HG02588 (cell line): Measurements from ENCODE around the gene ARFGAP3.
"Not testable (repeated sequence)": the region's sequence is repeated elsewhere in the genome, so short reads cannot be mapped to it uniquely, and the experiment has no call there.

Source experiments
- ATAC-seq: cut with Tn5 transposase; IDR thresholded peaks from one replicate; pipeline ENCODE4 v1.9.1; 2021; ENCODE audit warnings: mild to moderate bottlenecking, moderate library complexity; ENCODE audit not compliant: unreplicated experiment

Gene ARFGAP3

DNA sequence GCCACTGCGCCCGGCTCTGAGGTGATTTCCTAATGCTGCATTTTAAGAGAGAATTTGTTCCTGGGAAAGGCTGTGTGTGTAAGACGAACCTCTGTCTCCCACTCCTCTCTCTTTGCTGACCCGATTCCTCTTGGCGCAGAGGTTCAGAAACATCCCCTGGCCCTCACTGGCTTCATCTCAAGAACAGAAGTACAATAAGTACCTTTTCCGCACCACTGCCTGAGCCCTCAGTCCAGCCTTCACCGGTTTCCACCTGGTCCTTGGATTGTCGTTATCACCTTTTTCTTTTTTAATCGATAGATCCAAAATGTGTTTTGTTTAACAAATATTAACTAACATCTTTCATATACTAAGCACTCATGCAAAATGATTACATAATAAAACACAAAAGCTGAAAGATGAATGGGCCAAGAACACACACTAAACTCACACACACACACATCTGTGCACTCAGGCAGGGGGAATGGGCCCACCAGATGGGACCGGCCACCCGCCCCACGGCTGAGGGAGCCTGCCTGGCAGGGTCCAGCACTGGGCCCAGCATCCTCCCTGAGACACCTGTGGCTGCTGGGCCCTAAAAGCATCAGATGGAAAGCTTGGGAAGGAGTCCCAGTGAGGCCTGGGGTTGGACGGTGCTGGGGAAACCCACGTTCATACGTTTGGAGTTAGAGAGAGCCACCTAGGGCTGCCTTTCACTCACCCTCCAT, 86.0 kb downstream of the ARFGAP3 start:
- no peak for ATAC-seq

DNA sequence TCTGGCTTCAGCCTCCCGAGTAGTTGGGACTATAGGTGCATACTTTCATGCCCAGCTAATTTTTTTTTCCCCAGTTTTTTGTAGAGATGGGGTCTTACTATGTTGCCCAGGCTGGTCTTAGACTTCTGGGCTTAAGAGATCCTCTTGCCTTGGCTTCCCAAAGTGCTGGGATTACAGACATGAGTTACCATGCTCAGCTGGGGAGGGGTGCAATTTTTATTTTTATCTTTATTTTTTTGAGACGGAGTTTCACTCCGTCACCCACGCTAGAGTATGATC, 86.7 kb downstream of the ARFGAP3 start:
- ATAC-seq: no peak

DNA sequence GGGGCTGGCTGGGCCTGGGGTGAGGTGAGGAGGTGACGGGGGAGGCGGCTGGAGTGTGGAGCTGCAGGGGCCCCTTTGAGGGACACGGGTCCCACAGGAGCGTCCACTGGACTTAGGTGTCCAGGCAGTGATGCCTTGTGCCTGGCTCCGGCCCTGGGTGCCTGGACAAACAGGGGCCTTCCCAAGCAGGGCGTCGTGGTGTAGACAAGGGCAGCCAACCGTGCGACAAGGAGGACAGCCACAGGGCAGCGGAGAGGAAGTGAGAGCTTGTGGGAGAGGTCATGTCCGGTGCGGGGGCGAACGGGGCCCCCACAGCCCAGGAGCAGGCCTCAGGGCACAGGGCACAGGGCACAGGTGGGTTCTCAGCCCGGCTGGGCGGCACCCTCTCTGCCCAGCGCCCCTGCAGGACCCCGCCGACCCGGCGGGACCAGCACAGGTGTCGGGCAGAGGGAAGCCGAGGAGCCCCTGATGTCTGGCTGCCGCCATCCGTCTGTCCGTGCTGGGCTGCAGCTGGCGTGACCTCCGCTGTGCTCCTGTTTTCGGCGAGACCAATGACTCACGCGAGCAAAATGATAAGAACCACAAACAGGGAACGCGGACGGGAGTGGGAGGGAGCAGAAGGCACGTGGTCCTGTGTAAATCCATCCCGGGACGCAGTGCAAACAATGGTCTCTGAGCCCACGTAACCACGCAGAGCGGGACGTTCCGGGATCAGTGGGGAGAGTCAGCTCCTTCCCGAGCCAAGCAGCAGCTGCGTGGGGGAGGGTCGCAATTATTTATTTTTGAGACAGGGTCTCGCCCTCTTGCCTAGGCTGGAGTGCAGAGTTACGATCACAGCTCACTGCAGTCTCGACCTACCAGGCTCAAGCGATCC, 87.3 kb downstream of the ARFGAP3 start:
- peak; percentile 78 for ATAC-seq

DNA sequence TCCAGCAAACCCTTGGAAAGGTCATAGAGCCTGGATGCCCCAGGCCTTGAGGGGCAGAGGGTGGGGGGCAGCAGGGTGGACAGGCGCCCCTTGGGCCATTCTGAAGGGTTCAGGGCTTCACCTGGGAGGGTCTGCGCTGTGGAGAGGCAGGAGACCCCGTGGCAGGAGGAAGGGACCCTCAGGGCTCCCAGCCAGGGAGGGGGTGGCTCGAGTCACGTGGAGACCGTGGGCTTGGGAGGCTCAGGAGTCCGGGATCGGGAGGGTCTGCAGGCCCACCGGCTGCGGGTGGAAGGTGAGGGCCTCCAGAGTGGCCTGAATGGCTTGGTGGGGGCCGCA, 87.9 kb downstream of the ARFGAP3 start:
- no peak for ATAC-seq

DNA sequence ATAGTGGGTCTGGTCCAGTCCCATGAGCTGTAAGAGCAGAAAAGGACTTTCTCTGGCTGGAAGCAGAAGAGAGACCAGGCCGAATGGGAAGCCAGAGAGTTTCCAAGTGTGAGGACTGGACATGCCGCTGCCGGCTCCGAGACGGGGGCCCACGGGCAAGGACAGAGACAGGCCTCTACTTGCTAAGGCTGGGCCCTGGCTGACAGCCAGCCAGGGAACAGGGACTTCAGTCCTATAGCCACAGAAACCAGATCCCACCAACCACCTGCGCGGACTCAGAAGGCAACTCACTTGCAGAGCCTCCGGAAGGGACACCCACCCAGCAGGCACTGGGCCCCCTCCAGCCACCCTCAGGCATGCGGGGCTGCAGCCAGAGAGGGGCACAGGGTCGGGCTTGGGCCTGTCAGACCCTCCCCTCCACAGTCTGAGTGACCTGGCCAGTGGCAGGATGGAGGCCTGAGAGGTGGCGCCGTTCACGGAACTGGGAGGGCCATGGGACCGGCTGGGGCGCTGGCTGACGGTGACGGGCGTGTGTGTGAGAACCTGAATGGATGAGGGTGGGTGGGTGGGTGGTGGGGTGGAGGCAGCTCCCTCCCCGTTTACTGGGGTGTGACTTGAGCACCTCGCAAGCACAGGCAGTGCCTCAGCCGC, 88.6 kb downstream of the ARFGAP3 start:
- no peak for ATAC-seq

DNA sequence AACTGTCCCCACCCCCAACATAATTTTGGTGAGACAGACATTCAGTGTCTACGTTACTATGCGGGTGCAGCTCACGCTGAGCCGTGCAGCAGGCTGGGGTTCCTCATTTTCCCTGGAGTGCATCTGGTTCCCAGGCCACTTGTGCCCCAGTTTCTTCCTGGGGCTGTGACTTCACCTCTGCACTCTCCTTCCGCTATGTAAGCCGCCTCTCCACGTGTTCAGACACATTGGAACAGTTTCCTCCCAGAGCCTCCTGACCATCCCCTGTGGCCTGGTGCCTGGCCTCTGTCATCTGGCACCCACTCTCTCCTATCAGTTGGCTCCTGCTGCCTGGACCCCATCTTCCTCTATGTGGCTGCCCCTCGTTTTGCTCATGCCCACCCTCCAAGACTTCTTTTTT, 90.2 kb downstream of the ARFGAP3 start:
- ATAC-seq: no peak

DNA sequence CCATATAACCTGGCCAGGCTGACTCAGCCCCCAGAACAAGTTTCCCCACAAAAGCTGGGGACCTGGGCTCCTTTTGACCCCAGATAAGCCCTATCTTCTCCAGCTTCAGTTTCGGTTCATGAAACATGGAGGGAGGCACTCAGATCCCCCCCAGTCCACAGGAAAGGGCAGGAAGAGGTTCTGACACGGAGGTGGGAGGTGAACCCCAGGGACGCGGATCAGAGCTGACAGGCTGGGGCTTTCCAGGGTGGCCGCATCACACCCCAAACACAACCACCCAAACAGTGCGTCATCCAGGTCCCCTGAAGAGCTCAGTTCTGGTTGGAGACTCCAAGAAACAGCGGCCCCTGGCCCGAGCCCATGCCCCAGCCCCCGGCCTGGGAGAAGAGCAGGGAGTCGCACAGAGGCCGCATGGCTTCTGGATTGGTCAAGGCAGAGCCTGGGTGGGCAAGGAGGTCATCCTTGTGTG, 92.1 kb downstream of the ARFGAP3 start:
- ATAC-seq: no peak

DNA sequence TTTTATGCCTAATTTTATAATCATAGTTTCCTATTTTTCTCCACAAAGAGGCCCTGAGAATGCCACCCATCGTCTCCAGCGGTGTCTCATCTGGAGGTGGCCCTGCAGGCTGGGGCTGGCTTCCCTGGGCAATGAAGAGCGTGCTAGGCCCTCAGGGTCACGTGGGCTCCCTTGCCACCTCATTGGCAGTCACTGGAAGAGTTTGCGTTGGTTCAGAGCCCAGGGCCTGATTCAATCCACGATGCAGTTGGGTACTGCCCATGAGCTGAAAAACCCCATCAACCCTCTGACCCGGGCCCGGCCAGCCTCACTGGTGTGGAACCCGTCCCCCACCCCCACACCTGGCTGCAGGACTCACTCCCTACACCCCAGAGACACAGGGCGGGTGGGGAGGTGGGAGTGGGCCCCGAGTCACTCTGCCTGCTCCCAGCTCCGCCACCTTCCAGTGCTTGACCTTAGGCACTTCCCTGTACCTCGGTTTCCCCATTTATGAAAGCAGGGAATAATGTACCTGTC, 93.0 kb downstream of the ARFGAP3 start:
- ATAC-seq: no peak

DNA sequence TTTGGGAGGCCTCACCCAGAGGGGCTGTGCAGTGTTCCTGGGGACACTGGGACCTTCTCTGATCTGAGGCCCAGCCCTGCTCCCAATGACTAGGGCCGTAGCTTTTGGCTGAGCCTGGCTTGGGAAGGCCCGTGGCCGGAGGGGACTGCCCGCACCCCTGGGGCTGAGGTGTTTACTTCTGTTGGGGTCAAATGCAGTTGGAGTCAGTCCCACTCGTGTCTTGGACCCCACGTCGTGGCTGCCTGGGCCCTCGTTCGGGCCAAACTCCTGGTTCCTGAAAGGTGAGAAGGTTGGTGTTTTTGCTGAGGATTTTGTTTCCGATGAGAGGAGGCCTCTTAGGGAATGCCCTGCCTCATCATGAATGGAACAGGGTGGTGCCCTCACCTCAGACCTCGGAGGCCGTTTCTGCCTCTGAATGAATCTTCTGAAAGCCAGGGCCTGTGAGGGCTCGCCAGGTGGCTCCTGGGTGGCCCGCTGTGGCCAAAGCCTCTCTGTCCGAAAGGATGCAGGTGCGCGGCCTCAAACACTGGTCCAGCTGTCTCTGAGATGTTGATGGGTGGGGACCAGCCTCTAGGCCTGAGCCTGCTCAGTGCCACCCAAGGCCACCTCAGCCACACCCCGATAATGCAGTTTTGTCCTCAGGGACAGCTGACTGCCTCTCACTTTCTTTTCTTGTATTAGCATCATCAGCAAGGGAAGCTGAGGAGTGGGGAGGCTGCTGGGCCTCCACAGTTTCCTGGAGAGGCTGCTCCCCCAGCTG, 96.1 kb downstream of the ARFGAP3 start:
- ATAC-seq: no peak

DNA sequence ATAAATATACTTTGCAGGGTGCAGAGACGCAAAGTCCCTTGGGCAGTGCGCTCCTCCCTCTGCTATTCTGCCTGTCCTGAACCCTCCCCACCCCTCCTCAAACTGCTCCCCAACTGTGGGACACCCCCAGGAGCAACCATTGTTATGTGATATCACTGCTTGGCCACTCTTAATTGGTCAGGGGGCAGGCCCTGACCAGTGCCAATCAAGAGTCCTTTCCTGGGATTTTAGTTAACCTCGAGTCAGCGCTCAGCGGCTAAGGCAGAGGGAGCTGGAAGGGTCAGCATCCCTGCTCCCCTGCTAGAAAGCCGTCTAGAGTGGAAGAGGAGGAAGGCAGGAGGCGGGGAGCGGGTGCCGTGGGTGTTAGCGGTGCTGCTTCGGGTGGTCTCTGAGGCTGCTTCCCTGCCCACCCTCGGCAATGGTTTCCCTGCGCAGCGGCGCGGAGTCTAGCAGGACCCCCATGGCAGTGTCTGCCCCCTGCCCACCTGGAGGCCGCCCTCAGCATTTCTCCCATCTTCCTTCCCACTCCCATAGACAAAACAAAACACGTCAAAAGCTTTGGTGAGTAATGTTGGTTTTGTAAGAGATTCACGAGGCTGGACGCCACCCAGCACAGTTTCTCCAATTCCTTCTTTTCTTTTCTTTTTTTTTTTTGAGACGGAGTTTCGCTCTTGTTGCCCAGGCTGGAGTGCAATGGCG, 98.0 kb downstream of the ARFGAP3 start:
- ATAC-seq: no peak

DNA sequence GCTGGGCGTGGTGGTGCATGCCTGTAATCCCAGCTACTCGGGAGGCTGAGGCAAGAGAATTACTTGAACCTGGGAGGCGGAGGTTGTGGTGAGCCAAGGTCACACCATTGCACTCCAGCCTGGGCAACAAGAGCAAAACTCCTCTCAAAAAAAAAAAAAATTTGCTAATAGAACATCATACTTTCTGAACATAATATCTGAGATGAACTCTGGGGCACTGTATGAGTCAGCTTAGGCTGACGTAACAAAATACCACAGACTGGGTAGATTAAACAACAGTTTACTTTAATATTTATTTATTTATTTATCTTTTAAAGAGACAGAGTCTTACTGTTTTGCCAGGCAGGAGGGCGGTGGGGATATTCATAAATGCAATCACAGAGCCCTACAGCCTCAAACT, 101.5 kb downstream of the ARFGAP3 start:
- ATAC-seq: not testable (repeated sequence)

DNA sequence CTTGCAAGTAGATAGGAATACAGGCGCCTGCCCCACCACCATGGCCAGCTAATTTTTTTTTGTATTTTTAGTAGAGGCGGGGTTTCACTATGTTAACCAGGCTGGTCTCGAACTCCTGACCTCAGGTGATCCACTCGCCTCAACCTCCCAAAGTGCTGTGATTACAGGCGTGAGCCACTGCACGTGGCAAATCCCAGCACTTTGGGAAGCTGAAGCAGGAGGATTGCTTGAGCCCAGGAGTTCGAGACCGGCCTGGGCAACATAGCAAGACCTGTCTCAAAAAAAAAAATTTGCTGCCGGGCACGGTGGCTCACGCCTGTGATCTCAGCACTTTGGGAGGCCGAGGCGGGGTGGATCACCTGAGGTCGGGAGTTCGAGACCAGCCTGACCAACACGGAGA, 102.0 kb downstream of the ARFGAP3 start:
- not testable (repeated sequence) for ATAC-seq

DNA sequence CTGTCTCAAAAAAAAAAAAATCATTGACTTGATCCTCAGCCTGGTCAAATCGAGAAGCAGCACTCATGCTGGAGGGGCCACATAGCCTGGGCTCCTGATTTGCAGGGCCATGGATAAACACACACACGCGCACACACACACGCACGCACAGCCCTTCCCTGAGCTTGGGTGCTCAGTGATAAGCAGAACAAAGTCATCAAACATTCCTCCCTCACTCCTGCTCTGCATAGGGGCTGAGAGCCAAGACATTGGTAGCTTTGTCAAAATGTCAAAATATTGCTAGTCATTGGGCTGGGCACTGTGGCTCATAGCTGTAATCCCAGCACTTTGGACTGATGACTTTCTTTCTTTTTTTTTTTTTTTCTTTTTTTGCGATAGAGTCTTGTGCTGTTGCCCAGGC, 102.4 kb downstream of the ARFGAP3 start:
- no peak for ATAC-seq

DNA sequence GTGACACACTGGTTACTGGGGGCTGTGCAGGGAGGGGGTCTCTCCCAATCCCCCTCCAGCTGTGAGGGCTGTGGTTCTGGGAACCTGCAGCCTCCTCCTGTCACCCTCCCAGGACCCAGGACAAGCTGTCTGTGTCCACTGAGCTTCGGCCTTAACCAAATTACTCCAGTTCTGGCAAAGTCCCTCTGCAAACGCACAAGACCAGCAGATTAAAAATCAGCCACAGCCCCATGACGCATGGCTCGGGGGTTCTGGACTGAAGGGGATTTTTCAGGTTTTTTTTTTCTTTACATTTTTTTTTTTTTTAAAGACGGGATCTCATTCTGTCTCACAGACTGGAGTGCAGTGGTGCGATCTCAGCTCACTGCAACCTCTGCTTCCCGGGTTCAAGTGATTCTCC, 104.2 kb downstream of the ARFGAP3 start:
- ATAC-seq: no peak

DNA sequence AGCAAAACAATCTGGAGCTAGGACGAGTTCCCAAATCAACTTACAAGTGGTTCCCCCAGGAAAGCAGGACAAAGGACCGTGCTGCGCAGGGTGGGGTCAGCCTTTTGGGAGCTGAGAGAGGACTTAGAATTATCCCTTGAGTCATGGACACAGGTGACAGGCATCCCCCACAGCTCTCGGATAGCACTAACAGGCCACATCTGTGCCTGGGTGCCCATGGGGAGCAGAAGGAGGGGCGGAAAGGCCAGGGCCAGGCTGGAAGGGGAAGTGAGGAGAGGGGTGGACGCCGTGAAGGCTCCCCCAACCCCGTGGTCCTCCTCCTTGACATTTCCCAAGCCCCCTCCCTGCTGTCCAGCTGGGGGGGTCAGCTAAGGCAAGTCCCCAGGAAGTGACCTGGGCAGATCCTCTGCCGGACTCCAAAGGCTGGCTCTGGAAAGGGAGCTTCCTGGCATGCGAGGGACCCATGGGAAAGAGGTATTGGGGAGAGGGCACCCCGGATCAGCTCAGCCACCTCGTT, 104.8 kb downstream of the ARFGAP3 start:
- no peak for ATAC-seq

DNA sequence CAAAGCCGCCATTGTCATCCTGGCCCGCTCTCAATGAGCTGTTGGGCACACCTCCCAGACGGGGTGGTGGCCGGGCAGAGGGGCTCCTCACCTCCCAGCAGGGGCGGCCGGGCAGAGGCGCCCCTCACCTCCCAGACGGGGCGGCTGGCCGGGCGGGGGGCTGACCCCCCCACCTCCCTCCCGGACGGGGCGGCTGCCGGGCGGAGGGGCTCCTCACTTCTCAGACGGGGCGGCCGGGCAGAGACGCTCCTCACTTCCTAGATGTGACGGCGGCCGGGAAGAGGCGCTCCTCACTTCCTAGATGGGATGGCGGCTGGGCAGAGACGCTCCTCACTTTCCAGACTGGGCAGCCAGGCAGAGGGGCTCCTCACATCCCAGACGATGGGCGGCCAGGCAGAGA, 106.7 kb downstream of the ARFGAP3 start:
- not testable (repeated sequence) for ATAC-seq

DNA sequence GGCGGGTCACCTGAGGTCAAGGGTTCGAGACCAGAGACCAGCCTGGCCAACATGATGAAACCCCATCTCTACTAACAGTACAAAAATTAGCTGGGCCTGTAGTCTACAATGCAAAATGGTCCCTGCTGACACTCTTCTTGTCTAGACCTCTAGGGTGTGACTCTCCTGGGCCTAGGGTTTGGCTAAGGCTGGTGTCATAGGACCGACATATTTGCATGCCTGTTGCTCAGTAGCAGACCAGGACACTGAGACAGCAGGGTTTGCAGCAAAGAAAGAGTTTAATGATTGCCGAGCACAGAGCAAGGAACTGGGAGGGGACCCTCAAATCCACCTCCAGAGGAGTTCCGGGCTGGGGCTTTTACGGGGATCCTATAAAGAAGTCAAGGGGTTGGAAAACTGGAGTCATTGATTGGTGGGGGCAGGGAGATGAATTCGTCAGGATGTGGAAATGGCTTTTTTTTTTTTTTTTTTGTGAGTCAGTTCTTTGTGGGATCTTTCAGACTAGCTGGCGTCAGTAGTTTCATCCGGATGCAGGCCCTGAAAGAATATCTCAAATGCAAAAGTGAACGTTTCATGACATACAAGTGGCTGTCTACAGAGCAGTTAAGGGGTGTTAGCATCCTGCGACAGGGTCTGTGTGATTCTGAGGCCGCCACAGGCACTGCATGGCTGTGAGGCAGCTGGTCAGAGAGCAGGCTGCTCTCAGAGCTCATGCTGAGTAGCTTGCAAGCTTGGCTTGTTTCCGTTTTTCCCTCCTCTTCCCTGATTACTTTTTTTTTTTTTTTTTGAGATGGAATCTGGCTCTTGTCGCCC, 109.2 kb downstream of the ARFGAP3 start:
- ATAC-seq: no peak
